ENCODE data around the gene COQ5.

GRCh38 chr12:120539303-120539702 lies 10.3 kb upstream of the COQ5 start:
- TF ChIP-seq YY1 (IDR thresholded peaks at IDR 0.05; ENCODE audit: insufficient read depth, insufficient read length) (no peak), ZNF274 (IDR thresholded peaks at IDR 0.05; ENCODE audit: low read depth, low read length) (no peak), SUZ12 (IDR thresholded peaks at IDR 0.05; ENCODE audit: extremely low read depth, insufficient read depth, insufficient read length) (no peak)

Measured in NT2/D1 (cell line).